ENCODE measurements around the gene PAK4.

PAK4 gene

DNA sequence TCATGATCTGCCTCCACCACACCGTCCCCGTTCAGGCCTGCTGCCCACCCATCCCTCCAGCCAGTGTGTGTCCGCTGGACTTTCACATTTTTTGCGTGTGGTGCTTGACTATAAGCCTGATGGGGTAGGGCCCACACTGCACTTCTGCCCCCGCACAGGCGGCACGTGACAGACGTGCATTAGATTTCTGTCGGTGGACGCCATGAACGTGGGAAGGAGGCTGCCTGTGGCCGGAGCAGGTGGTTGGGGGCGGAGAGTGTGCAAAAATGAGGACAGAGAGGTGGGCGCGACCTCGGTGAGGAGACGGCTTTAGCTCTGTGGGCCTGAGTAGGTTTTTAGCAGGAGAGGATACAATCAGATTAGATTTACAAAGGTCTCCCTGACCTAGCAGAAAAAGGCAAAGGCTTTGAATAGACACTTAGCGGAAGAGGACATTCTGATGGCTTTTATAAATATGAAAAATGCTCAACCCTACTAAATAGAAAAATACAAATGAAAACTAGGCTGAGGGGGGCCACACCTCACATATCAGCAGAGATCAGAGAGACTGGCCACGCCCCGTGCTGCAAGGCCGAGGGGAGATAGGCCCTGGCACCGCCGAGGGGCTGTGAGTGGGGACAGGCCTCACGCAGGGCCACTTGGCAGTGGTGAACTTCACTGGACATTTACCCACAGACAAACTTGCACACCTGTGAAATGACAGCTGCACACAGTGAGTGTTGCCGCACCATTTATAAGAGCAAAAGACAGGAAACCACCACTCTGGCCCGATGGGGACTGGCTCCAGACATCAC is 25.4 kb downstream of the PAK4 start:
- Mint-ChIP-seq H3K4me3 (no peak overlapping the region), H3K27ac (peak overlapping the region in 1 of 3 experiments; percentile 10), H3K9me3 (no peaks in the 10 kb centered on the region), H3K36me3 (ENCODE audit: low read depth) (peaks cover 25% of the 10 kb centered on the region), H3K27me3 (ENCODE audit: low read depth) (no peaks in the 10 kb centered on the region), H3K4me1 (peaks cover 17% of the 10 kb centered on the region)
- TF ChIP-seq, protein P1, sequence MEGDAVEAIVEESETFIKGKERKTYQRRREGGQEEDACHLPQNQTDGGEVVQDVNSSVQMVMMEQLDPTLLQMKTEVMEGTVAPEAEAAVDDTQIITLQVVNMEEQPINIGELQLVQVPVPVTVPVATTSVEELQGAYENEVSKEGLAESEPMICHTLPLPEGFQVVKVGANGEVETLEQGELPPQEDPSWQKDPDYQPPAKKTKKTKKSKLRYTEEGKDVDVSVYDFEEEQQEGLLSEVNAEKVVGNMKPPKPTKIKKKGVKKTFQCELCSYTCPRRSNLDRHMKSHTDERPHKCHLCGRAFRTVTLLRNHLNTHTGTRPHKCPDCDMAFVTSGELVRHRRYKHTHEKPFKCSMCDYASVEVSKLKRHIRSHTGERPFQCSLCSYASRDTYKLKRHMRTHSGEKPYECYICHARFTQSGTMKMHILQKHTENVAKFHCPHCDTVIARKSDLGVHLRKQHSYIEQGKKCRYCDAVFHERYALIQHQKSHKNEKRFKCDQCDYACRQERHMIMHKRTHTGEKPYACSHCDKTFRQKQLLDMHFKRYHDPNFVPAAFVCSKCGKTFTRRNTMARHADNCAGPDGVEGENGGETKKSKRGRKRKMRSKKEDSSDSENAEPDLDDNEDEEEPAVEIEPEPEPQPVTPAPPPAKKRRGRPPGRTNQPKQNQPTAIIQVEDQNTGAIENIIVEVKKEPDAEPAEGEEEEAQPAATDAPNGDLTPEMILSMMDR (IDR thresholded peaks at IDR 0.05; ENCODE audit: unreplicated experiment in 3 of 3), result no peak

DNA sequence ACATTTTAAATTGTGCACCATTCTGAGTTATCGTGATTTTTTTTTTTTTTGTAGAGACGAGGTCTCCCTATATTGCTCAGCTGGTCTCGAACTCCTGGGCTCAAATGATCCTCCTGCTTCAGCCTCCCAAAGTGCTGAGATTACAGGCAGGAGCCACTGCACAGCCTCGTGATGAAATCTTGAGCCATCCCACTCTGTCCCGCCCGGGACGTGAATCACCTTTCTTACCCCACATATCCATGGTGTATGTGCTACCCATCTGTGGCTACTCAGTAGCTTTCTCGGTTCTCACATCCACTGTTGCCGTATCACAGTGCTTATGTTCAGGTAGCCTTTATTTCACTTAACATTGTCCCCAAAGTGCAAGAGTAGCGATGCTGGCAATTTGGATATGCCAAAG is 26.5 kb downstream of the PAK4 start:
- Mint-ChIP-seq H3K4me1 (peaks cover 18% of the 10 kb centered on the region), H3K9me3 (no peaks in the 10 kb centered on the region), H3K27ac (no peak overlapping the region), H3K4me3 (no peak overlapping the region), H3K27me3 (ENCODE audit: low read depth) (no peaks in the 10 kb centered on the region), H3K36me3 (ENCODE audit: low read depth) (peaks cover 23% of the 10 kb centered on the region)
- TF ChIP-seq, protein P1 (IDR thresholded peaks at IDR 0.05; ENCODE audit: unreplicated experiment in 3 of 3), result no peak

DNA sequence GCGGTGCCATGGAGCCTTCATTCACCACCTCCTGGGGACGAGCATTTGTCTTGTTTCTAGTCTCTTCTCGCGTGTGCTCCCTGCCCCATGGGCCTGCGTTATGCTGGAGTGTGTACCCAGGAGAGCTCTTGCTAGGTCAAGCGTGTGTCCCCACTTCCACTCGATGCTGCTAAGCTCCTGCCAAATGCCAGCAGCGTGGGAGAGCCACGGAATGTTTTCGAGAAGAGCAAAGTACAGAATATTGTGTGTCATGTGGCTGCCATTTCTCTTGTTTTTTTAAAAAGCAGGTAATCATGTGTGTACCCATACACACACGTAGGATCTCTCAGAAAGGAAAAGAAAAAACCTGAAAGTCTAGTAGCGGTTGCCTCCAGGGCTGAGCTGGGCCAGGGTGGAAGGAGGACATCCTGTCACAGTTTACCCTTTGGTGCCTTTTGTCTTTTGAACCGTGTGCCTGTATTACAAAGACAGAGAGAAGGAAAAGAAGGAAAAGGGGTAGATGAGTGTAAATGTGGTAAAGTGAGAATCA is 28.6 kb downstream of the PAK4 start:
- Mint-ChIP-seq H3K4me3 (peak overlapping the region in 1 of 3 experiments; percentile 21), H3K27me3 (ENCODE audit: low read depth) (no peaks in the 10 kb centered on the region), H3K4me1 (peaks cover 31% of the 10 kb centered on the region), H3K27ac (peak overlapping the region; percentile 66 to 89 (median 72)), H3K9me3 (no peaks in the 10 kb centered on the region), H3K36me3 (ENCODE audit: low read depth) (peaks cover 10% of the 10 kb centered on the region)
- TF ChIP-seq, protein P1 (IDR thresholded peaks at IDR 0.05; ENCODE audit: unreplicated experiment in 3 of 3), result no peak

DNA sequence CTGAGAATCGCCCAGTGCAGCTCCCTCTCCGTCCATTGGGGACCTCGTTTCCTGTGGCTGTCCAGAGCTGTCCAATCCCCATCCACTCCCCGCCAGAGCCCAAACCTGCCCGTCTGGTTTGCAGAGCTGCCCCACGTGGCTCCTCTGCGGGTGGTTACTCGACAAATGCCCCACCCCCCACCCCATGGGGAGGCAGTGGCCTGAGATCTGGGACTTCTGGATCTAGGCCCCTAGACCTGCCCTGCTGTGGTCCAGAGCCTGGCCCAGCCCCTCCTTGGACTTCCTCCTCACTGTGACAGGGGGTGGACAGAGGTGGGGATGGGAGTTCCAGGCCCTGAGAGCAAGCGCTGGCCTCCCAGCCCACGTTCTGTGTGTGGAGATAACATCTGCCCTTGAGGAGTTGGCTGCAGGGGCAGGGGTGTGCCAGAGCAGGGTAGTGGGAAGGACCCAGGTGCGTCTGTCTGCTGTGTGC is 29.1 kb downstream of the PAK4 start:
- TF ChIP-seq, protein P1 (IDR thresholded peaks at IDR 0.05; ENCODE audit: unreplicated experiment in 3 of 3), result no peak
- peak overlapping the region; percentile 66 to 89 (median 72) for H3K27ac Mint-ChIP-seq
- H3K36me3 Mint-ChIP-seq (ENCODE audit: low read depth), result peaks cover 8% of the 10 kb centered on the region
- H3K4me3 Mint-ChIP-seq, result no peak overlapping the region
- peaks cover 31% of the 10 kb centered on the region for H3K4me1 Mint-ChIP-seq
- H3K9me3 Mint-ChIP-seq, result no peaks in the 10 kb centered on the region
- H3K27me3 Mint-ChIP-seq (ENCODE audit: low read depth), result no peaks in the 10 kb centered on the region

DNA sequence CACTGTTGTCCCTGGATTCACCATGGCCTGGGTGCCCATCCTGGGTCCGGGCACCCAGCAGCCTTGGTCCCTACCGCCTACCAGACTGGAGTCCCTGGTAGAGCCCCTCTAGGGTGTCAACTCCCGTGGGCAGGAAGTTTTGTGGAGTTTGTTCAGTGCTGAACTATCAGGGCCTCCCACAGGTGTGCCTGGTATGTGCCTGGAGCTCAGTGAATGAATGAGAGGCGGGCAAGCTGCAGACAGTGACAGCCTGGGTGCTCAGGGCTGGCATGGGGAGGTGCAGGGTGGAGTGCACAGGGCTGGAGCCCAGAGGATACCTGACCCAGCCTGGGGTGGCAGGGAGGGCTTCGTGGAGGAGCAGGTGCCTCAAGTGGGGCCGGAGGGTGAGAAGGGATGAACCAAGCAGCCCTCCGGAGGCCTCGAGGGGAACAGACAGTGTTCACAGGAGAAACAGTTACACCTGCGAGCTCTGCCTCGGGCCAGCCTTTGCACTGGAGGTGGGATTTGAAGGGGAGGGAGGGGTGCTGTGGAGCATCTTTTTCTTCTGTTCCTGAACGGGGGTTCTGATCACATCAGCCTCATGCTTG is 29.6 kb downstream of the PAK4 start:
- Mint-ChIP-seq H3K27me3 (ENCODE audit: low read depth) (no peaks in the 10 kb centered on the region), H3K36me3 (ENCODE audit: low read depth) (peaks cover 6% of the 10 kb centered on the region), H3K4me1 (peaks cover 33% of the 10 kb centered on the region), H3K4me3 (no peak overlapping the region), H3K27ac (peak overlapping the region in 1 of 3 experiments; percentile 17), H3K9me3 (no peaks in the 10 kb centered on the region)
- TF ChIP-seq, protein P1 (IDR thresholded peaks at IDR 0.05; ENCODE audit: unreplicated experiment in 3 of 3), result no peak

Measured in nephron (organoid).